GM12875 (cell line): ENCODE data around the gene ANKMY1.
"Not testable (repeated sequence)": the region's sequence is repeated elsewhere in the genome, so short reads cannot be mapped to it uniquely, and the experiment has no call there.

Experiments
- H3K4me3 ChIP-seq: one replicate; pipeline ENCODE4 v1.5.1; 2011; ENCODE audit warnings: low read depth, low read length, control low read depth
- CTCF ChIP-seq: IDR thresholded peaks from 2 replicates; pipeline ENCODE4 v1.5.1; 2011; ENCODE audit warnings: low read depth, mild to moderate bottlenecking, control low read depth, inconsistent platforms, low read length, moderate library complexity, borderline replicate concordance; ENCODE audit not compliant: insufficient read depth

ANKMY1 gene

GRCh38 chr2:240566203-240567136 lies 8.7 kb upstream of the ANKMY1 start:
- peak; percentile 86 for TF ChIP-seq CTCF
- peak overlapping the region; percentile 41 for H3K4me3 ChIP-seq

GRCh38 chr2:240565333-240566202 lies 7.8 kb upstream of the ANKMY1 start:
- peak overlapping the region; percentile 41 for H3K4me3 ChIP-seq
- TF ChIP-seq CTCF = 0 out of 2 replicates have a peak, but pooled peaks have one; percentile 3

- H3K4me3 ChIP-seq = peak overlapping the region; percentile 41
- TF ChIP-seq CTCF = peak; percentile 44; the same call in 1 of the 2 replicates
These were observed 7.0 kb upstream of the ANKMY1 start for GRCh38 chr2:240564561-240565332.

- no peak for TF ChIP-seq CTCF
- no peak overlapping the region for H3K4me3 ChIP-seq
These were observed 6.3 kb upstream of the ANKMY1 start for GRCh38 chr2:240563951-240564560.

GRCh38 chr2:240563231-240563630 lies 5.4 kb upstream of the ANKMY1 start:
- not testable (repeated sequence) for H3K4me3 ChIP-seq

GRCh38 chr2:240561325-240561971 lies 3.7 kb upstream of the ANKMY1 start:
- no peak for TF ChIP-seq CTCF
- peak overlapping the region; percentile 78 for H3K4me3 ChIP-seq
